WTC11 (cell line): ENCODE results near the gene NFIC. TPM values are rescaled to one million over a fixed set of nuclear protein-coding genes. Genes with fewer than 3 reads are reported as not detected.

Experiments used
- ATAC-seq: fragments of 200-7000 bp; cut with Tn5 transposase; 2 replicates; pipeline ENCODE4 v1.10.0; 2021; ENCODE audit warnings: mild to moderate bottlenecking, moderate library complexity
- CTCF ChIA-PET: fragments of 300-600 bp; sonication (Branson Sonifier 250); formaldehyde crosslinking; loops from one replicate; lab custom pipeline; 2021; ENCODE audit warnings: antibody characterized with exemption; lab: Charles Lee
- POLR2A ChIA-PET: fragments of 350-600 bp; sonication (Branson Sonifier 250); formaldehyde crosslinking; loops from one replicate; lab custom pipeline; 2021; ENCODE audit warnings: antibody characterized with exemption; lab: Charles Lee
- DNase-seq: peaks from one replicate; pipeline ENCODE4 v3.0.0; 2021; ENCODE audit warnings: low spot score
- H3K27ac Mint-ChIP-seq: 2 replicates; pipeline ENCODE4 v1.8.0; 2021; ENCODE audit warnings: mixed read lengths
- H3K27me3 Mint-ChIP-seq: 2 replicates; pipeline ENCODE4 v1.8.0; 2021; ENCODE audit warnings: low read depth, mild to moderate bottlenecking, moderate library complexity, mixed read lengths
- H3K36me3 Mint-ChIP-seq: 2 replicates; pipeline ENCODE4 v1.8.0; 2021; ENCODE audit warnings: mixed read lengths
- H3K4me1 Mint-ChIP-seq: 2 replicates; pipeline ENCODE4 v1.8.0; 2022; ENCODE audit warnings: mixed read lengths
- H3K4me3 Mint-ChIP-seq: 2 replicates; pipeline ENCODE4 v1.8.0; 2021; ENCODE audit warnings: mild to moderate bottlenecking, moderate library complexity, mixed read lengths
- H3K9me3 Mint-ChIP-seq: 2 replicates; pipeline ENCODE4 v1.8.0; 2021; ENCODE audit warnings: mixed read lengths
- ARID4B ChIP-seq: sonication (generic); formaldehyde crosslinking; IDR thresholded peaks from 2 replicates; pipeline ENCODE4 v1.8.0; 2023; ENCODE audit warnings: missing genetic modification reagents, mild to moderate bottlenecking, borderline replicate concordance
- CDX4 ChIP-seq: fragments of 250-450 bp; sonication (Bioruptor Pico); IDR thresholded peaks from 2 replicates; pipeline ENCODE4 v1.9.0; 2021; ENCODE audit warnings: moderate library complexity, mild to moderate bottlenecking, inconsistent platforms, borderline replicate concordance
- E2F1 ChIP-seq: sonication (generic); formaldehyde crosslinking; IDR thresholded peaks from 2 replicates; pipeline ENCODE4 v1.8.0; 2022; ENCODE audit warnings: mild to moderate bottlenecking, missing genetic modification reagents
- ERG ChIP-seq: fragments of 250-450 bp; sonication (Bioruptor Pico); IDR thresholded peaks from 2 replicates; pipeline ENCODE4 v1.8.0; 2021; ENCODE audit warnings: mild to moderate bottlenecking
- FOXJ3 ChIP-seq: sonication (generic); formaldehyde crosslinking; IDR thresholded peaks from 2 replicates; pipeline ENCODE4 v1.9.0; 2021; ENCODE audit warnings: missing genetic modification reagents, mild to moderate bottlenecking, borderline replicate concordance
- FOXK1 ChIP-seq: sonication (generic); formaldehyde crosslinking; IDR thresholded peaks from 2 replicates; pipeline ENCODE4 v1.8.0; 2022; ENCODE audit warnings: mild to moderate bottlenecking, moderate library complexity, missing genetic modification reagents
- MAX ChIP-seq: sonication (generic); formaldehyde crosslinking; IDR thresholded peaks from 2 replicates; pipeline ENCODE4 v1.8.0; 2022; ENCODE audit warnings: mild to moderate bottlenecking, missing genetic modification reagents
- PRDM15 ChIP-seq: sonication (generic); formaldehyde crosslinking; IDR thresholded peaks from 2 replicates; pipeline ENCODE4 v1.8.0; 2022; ENCODE audit warnings: missing genetic modification reagents
- SP1 ChIP-seq: sonication (generic); formaldehyde crosslinking; conservative IDR thresholded peaks from 2 replicates; pipeline ENCODE4 v1.8.1; 2022; ENCODE audit warnings: missing genetic modification reagents
- ZBTB21 ChIP-seq: sonication (generic); formaldehyde crosslinking; IDR thresholded peaks from 2 replicates; pipeline ENCODE4 v1.8.1; 2023; ENCODE audit warnings: mild to moderate bottlenecking, missing genetic modification reagents, borderline replicate concordance
- ZMAT4 ChIP-seq: fragments of 250-450 bp; sonication (Bioruptor Pico); IDR thresholded peaks from 2 replicates; pipeline ENCODE4 v1.9.0; 2021; ENCODE audit warnings: mild to moderate bottlenecking
- ZNF263 ChIP-seq: sonication (generic); formaldehyde crosslinking; IDR thresholded peaks from 2 replicates; pipeline ENCODE4 v1.8.1; 2022; ENCODE audit warnings: low read depth, mild to moderate bottlenecking, moderate library complexity, missing genetic modification reagents
- ZNF281 ChIP-seq: sonication (generic); formaldehyde crosslinking; IDR thresholded peaks from 2 replicates; pipeline ENCODE4 v1.8.0; 2023; ENCODE audit warnings: mild to moderate bottlenecking, missing genetic modification reagents
- total RNA-seq: library from RNA; stranded (reverse); gene quantifications from 3 replicates; pipeline ENCODE4 v1.2.3, GENCODE V29; 2021

Gene NFIC
- total RNA-seq, 1 experiment from 2014 or later, result 3.5 TPM

- Mint-ChIP-seq H3K27me3 (no peaks in the 10 kb centered on the region), H3K4me1 (peaks cover 55% of the 10 kb centered on the region), H3K27ac (peak overlapping the region; percentile 41), H3K4me3 (no peak overlapping the region), H3K9me3 (no peaks in the 10 kb centered on the region), H3K36me3 (peaks cover 4% of the 10 kb centered on the region; the same call in 1 of the 2 replicates)
- ATAC-seq, result no peak
- no peak for TF ChIP-seq FOXJ3
- TF ChIP-seq SP1 (CRISPR knock-in tag), result no peak
- TF ChIP-seq PRDM15 (CRISPR knock-in tag), result no peak
- TF ChIP-seq ARID4B (CRISPR knock-in tag), result no peak
- no peak for TF ChIP-seq FOXK1
- TF ChIP-seq E2F1 (CRISPR knock-in tag), result no peak
- TF ChIP-seq MAX (CRISPR knock-in tag), result no peak
- TF ChIP-seq ERG (CRISPR knock-in tag), result no peak
- no peak for TF ChIP-seq ZNF281 (CRISPR knock-in tag)
- TF ChIP-seq ZMAT4, result no peak
- TF ChIP-seq CDX4 (CRISPR knock-in tag), result no peak
- no peak for TF ChIP-seq ZNF263 (CRISPR knock-in tag)
- TF ChIP-seq ZBTB21 (CRISPR knock-in tag), result no peak
- DNase-seq, result no peak
- POLR2A ChIA-PET, result no interaction called here
- CTCF ChIA-PET, result interaction anchor here (0.8 to 4.8 kb wide), 4 partner anchors 10 to 61 kb away, joined by 3 to 31 read pairs (median 4); no protein-coding TSS in a partner anchor
Observed at GRCh38 chr19:3516675-3517207, 150.4 kb downstream of the NFIC start.
